ENCODE measurements around the gene PRMT9. TPM values are rescaled to one million over a fixed set of nuclear protein-coding genes. Genes with fewer than 3 reads are reported as not detected.
A peak's percentile ranks its signal among the peaks of the same experiment; 100 is the strongest.

PRMT9 gene
- total RNA-seq, 1 donor: 11.2 TPM

- TF ChIP-seq CTCF (IDR thresholded peaks at IDR 0.05; ENCODE audit: insufficient read depth, low read depth, low read length): no peak
- DNase-seq (ENCODE audit: low read depth): peak; percentile 29
- no peak overlapping the region for H3K4me3 ChIP-seq (ENCODE audit: low read depth, low read length)
Observed at GRCh38 chr4:147596377-147596776, 87.6 kb downstream of the PRMT9 start.

GRCh38 chr4:147594578-147594977 is 89.4 kb downstream of the PRMT9 start:
- DNase-seq (ENCODE audit: low read depth): no peak
- TF ChIP-seq CTCF (IDR thresholded peaks at IDR 0.05; ENCODE audit: insufficient read depth, low read depth, low read length): no peak
- H3K4me3 ChIP-seq (ENCODE audit: low read depth, low read length): no peak overlapping the region

- TF ChIP-seq CTCF (IDR thresholded peaks at IDR 0.05; ENCODE audit: insufficient read depth, low read depth, low read length): no peak
- DNase-seq (ENCODE audit: low read depth): no peak
Observed at GRCh38 chr4:147594107-147594506, 89.9 kb downstream of the PRMT9 start.

GRCh38 chr4:147591106-147591505 is 92.9 kb downstream of the PRMT9 start:
- DNase-seq (ENCODE audit: low read depth): peak; percentile 58
- H3K4me3 ChIP-seq (ENCODE audit: low read depth, low read length): no peak overlapping the region
- TF ChIP-seq CTCF (IDR thresholded peaks at IDR 0.05; ENCODE audit: insufficient read depth, low read depth, low read length): no peak

More at GRCh38 chr4:147594107-147594506, 89.9 kb downstream of the PRMT9 start:
- H3K4me3 ChIP-seq (ENCODE audit: low read depth, low read length): no peak overlapping the region

DNA sequence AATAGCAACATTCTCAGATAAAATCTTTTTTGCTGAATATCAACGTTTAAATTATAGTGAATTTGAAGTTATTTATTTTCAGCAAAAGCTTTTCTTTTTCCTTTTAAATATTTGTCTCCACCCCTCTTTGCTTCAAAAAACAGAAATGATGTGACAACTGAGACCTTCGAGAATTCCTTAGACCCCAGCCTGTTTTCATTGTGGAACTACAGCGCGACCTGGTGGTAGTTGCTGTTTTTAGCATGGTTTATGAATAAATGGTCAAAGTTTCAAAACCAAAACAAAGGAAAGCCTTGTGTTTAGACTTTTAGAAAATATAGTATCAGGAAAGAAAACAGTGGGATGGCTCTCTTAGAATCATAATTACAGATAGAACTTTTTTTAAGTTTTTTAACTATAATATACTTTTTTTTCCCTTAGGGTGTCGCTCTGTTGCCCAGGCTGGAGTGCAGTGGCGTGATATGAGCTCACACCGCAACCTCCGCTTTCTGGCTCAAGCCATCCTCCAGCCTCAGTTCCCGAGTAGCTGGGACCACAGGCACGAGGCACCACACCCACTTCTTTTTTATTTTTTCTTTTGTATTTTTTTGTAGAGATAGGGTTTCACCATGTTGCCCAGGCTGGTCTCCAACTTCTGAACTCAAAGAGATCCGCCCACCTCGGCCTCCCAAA is 93.6 kb downstream of the PRMT9 start:
- H3K4me3 ChIP-seq (ENCODE audit: low read depth, low read length): no peak overlapping the region
- DNase-seq (ENCODE audit: low read depth): peak; percentile 66
- peak; percentile 87 for TF ChIP-seq CTCF (IDR thresholded peaks at IDR 0.05; ENCODE audit: insufficient read depth, low read depth, low read length)

GRCh38 chr4:147589586-147589985 is 94.4 kb downstream of the PRMT9 start:
- no peak for DNase-seq (ENCODE audit: low read depth)

More at GRCh38 chr4:147589586-147589985, 94.4 kb downstream of the PRMT9 start:
- no peak for TF ChIP-seq CTCF (IDR thresholded peaks at IDR 0.05; ENCODE audit: insufficient read depth, low read depth, low read length)
- no peak overlapping the region for H3K4me3 ChIP-seq (ENCODE audit: low read depth, low read length)

Other genes starting within 250 kb of the PRMT9 start
- gene EDNRA, start 203.1 kb downstream of the PRMT9 start, total RNA-seq: 0.86 and 4.2 TPM in 2 replicates
- gene TMEM184C, start 66.8 kb downstream of the PRMT9 start, total RNA-seq: 27.7 and 44.9 TPM in 2 replicates
- 41.2 and 41.5 TPM in 2 replicates for gene ARHGAP10, start 47.9 kb upstream of the PRMT9 start, total RNA-seq